Measurements from ENCODE around the gene ACAD9. TPM values are rescaled to one million over a fixed set of nuclear protein-coding genes. Genes with fewer than 3 reads are reported as not detected.
A peak's percentile ranks its signal among the peaks of the same experiment; 100 is the strongest.

The ACAD9 gene
- total and polyA plus RNA-seq, 2 of the 13 experiments (the other 11 are each of a cell fraction or from before 2014, with no cell fraction given): 15.3 to 38.2 TPM

- TF ChIP-seq MXD1 (CRISPR knock-in tag; IDR thresholded peaks at IDR 0.05) (no peak), RBM22 (optimal IDR thresholded peaks at IDR 0.05; ENCODE audit: low read length) (no peak)
Measured at GRCh38 chr3:128848936-128849335, 30.5 kb upstream of the ACAD9 start (continued).

- no peaks in the 10 kb centered on the region for H4K20me1 ChIP-seq (ENCODE audit: insufficient read depth, low read length)
- FAIRE-seq (no peak), DNase-seq (ENCODE audit: low spot score) (no peak), ATAC-seq (0 out of 3 replicates have a peak, but pooled peaks have one; percentile 7)
- H3K4me3 ChIP-seq (replicated peaks in 1 of 3; ENCODE audit: insufficient read depth in 1 of 3, low read depth in 2 of 3, low read length in 3 of 3): no peak overlapping the region; a peak in 1 of 6 replicates
- no peaks in the 10 kb centered on the region for H3K79me2 ChIP-seq (ENCODE audit: insufficient read depth, low read length)
- CTCF ChIA-PET (ENCODE audit: low intra/inter-chr PET ratio, low total read pairs): no interaction called here
- no peak overlapping the region for H3K9ac ChIP-seq (ENCODE audit: insufficient read depth, low read depth, low read length)
- H3K27ac ChIP-seq (ENCODE audit: extremely low read length, insufficient read depth, low read length): no peak overlapping the region
- H3K36me3 ChIP-seq (replicated peaks in 1 of 2; ENCODE audit: control insufficient read depth in 1 of 2, insufficient read depth in 2 of 2, low read length in 2 of 2): no peaks in the 10 kb centered on the region
- BruUV-seq (replicated peaks): no TSS peak
- no peak overlapping the region for H2AFZ ChIP-seq (ENCODE audit: low read length)
- intact Hi-C loops (cut with micrococcal nuclease; ENCODE audit: unreplicated experiment) (no loop called here), in situ Hi-C loops (cut with HindIII; ENCODE audit: extremely low pct_ligation_motif_present, low pct_unique_long_range_greater_than_20kb) (no loop called here)
- H3K27me3 ChIP-seq (ENCODE audit: control insufficient read depth in 1 of 2, insufficient read depth in 2 of 2, low read length in 2 of 2): peaks cover 0 to 2% of the 10 kb centered on the region in 2 experiments; a peak in 2 of 5 replicates
- peaks cover 16% of the 10 kb centered on the region for H3K9me3 ChIP-seq (ENCODE audit: low read length)
- WGBS (ENCODE audit: low lambda C conversion rate): 16% methylated on average over 9 of the region's 11 CpGs
- H3K4me1 ChIP-seq (ENCODE audit: insufficient read depth, low read length): peaks cover 23% of the 10 kb centered on the region
- POLR2A ChIA-PET: no interaction called here
- H3K4me2 ChIP-seq (ENCODE audit: low read depth, low read length): peak overlapping the region; percentile 61
- TF ChIP-seq NFE2L1 (CRISPR knock-in tag; IDR thresholded peaks at IDR 0.05; ENCODE audit: borderline replicate concordance) (no peak), MAX (IDR thresholded peaks at IDR 0.05) (0 out of 2 replicates have a peak, but pooled peaks have one; percentile 5), CTCF (CRISPR knock-in tag; IDR thresholded peaks at IDR 0.05) (peak; percentile 41), ZNF281 (CRISPR knock-in tag; IDR thresholded peaks at IDR 0.05; ENCODE audit: borderline replicate concordance) (no peak), GABPB1 (CRISPR knock-in tag; IDR thresholded peaks at IDR 0.05) (0 out of 2 replicates have a peak, but pooled peaks have one; percentile 4), NR1H2 (CRISPR knock-in tag; IDR thresholded peaks at IDR 0.05; ENCODE audit: borderline replicate concordance, low read depth) (no peak), FOXO1 (CRISPR knock-in tag; IDR thresholded peaks at IDR 0.05) (no peak), ZNF574 (CRISPR knock-in tag; IDR thresholded peaks at IDR 0.05) (peak; percentile 41; the same call in 1 of the 2 replicates), MLX (CRISPR knock-in tag; IDR thresholded peaks at IDR 0.05) (no peak), TBX2 (CRISPR knock-in tag; IDR thresholded peaks at IDR 0.05; ENCODE audit: borderline replicate concordance) (no peak), STAG1 (CRISPR knock-in tag; IDR thresholded peaks at IDR 0.05) (peak; percentile 52)
Measured at GRCh38 chr3:128849911-128850455, 29.4 kb upstream of the ACAD9 start.

All from HepG2 (cell line).